MG63 (cell line): ENCODE results near the gene HDAC9. TPM values are rescaled to one million over a fixed set of nuclear protein-coding genes. Genes with fewer than 3 reads are reported as not detected.
A peak's percentile ranks its signal among the peaks of the same experiment; 100 is the strongest.

Experiments used
- DNase-seq: peaks from one replicate; pipeline ENCODE4 v3.0.0-alpha.2; 2020
- H3K27me3 ChIP-seq: fragments of 250-450 bp; sonication (Bioruptor Pico); 2 replicates; pipeline ENCODE4 v1.5.1; 2020; ENCODE audit warnings: mild to moderate bottlenecking, moderate library complexity
- H3K36me3 ChIP-seq: fragments of 250-450 bp; sonication (Bioruptor Pico); 2 replicates; pipeline ENCODE4 v1.5.1; 2020; ENCODE audit warnings: mild to moderate bottlenecking, moderate library complexity
- H3K4me3 ChIP-seq: fragments of 250-450 bp; sonication (Bioruptor Pico); 2 replicates; pipeline ENCODE4 v1.5.1; 2020; ENCODE audit warnings: mild to moderate bottlenecking, moderate library complexity
- H3K9me3 ChIP-seq: fragments of 250-450 bp; sonication (Bioruptor Pico); 2 replicates; pipeline ENCODE4 v1.5.1; 2020; ENCODE audit warnings: mild to moderate bottlenecking, moderate library complexity
- total RNA-seq: library from RNA; depleted of rRNA; stranded (reverse); fragments of >200 nt; shearing (Covaris generic); gene quantifications from 2 replicates; pipeline ENCODE4 v1.2.3, GENCODE V29; 2014; ENCODE audit warnings: low replicate concordance; rRNA removed

HDAC9 gene
- 0.03 TPM in 1 of 2 replicates, not detected in the other for total RNA-seq

- DNase-seq: peak; percentile 25
- no peaks in the 10 kb centered on the region for H3K36me3 ChIP-seq
- H3K9me3 ChIP-seq: no peaks in the 10 kb centered on the region
- H3K4me3 ChIP-seq: peak within 1 kb of the TSS; percentile 27
- no peaks in the 10 kb centered on the region for H3K27me3 ChIP-seq
Observed at GRCh38 chr7:18495412-18496340, at the start of gene HDAC9. Gene HDAC9 (plus strand): TSS chr7:18495749. CDS start chr7:18496303, 554 bp downstream.

- no peak for DNase-seq
- H3K9me3 ChIP-seq: no peaks in the 10 kb centered on the region
- no peaks in the 10 kb centered on the region for H3K36me3 ChIP-seq
- no peak overlapping the region for H3K4me3 ChIP-seq
- H3K27me3 ChIP-seq: no peaks in the 10 kb centered on the region
Observed at GRCh38 chr7:18445916-18446520, 49.5 kb upstream of the HDAC9 start.

GRCh38 chr7:18450019-18450418 lies 45.5 kb upstream of the HDAC9 start:
- Histone ChIP-seq H3K27me3 (no peaks in the 10 kb centered on the region), H3K36me3 (no peaks in the 10 kb centered on the region), H3K4me3 (no peak overlapping the region), H3K9me3 (no peaks in the 10 kb centered on the region)
- DNase-seq: no peak

GRCh38 chr7:18455606-18456005 lies 39.9 kb upstream of the HDAC9 start:
- H3K4me3 ChIP-seq: no peak overlapping the region
- DNase-seq: no peak
- H3K9me3 ChIP-seq: no peaks in the 10 kb centered on the region
- no peaks in the 10 kb centered on the region for H3K27me3 ChIP-seq
- no peaks in the 10 kb centered on the region for H3K36me3 ChIP-seq

- no peak for DNase-seq
- Histone ChIP-seq H3K9me3 (no peaks in the 10 kb centered on the region), H3K36me3 (no peaks in the 10 kb centered on the region), H3K4me3 (no peak overlapping the region), H3K27me3 (no peaks in the 10 kb centered on the region)
Observed at GRCh38 chr7:18457832-18458231, 37.7 kb upstream of the HDAC9 start.

GRCh38 chr7:18458830-18459229 lies 36.7 kb upstream of the HDAC9 start:
- no peaks in the 10 kb centered on the region; the same call in 1 of the 2 replicates for H3K9me3 ChIP-seq
- no peak overlapping the region for H3K4me3 ChIP-seq
- no peaks in the 10 kb centered on the region for H3K27me3 ChIP-seq
- DNase-seq: no peak
- no peaks in the 10 kb centered on the region for H3K36me3 ChIP-seq

GRCh38 chr7:18459484-18460245 lies 35.9 kb upstream of the HDAC9 start:
- no peaks in the 10 kb centered on the region; the same call in 1 of the 2 replicates for H3K9me3 ChIP-seq
- no peak for DNase-seq
- no peaks in the 10 kb centered on the region for H3K36me3 ChIP-seq
- no peak overlapping the region for H3K4me3 ChIP-seq
- H3K27me3 ChIP-seq: no peaks in the 10 kb centered on the region

- no peaks in the 10 kb centered on the region for H3K36me3 ChIP-seq
- H3K4me3 ChIP-seq: no peak overlapping the region
- no peaks in the 10 kb centered on the region for H3K27me3 ChIP-seq
- no peak for DNase-seq
- H3K9me3 ChIP-seq: no peaks in the 10 kb centered on the region; the same call in 1 of the 2 replicates
Observed at GRCh38 chr7:18461785-18462467, 33.6 kb upstream of the HDAC9 start.

- H3K27me3 ChIP-seq: no peaks in the 10 kb centered on the region
- H3K4me3 ChIP-seq: no peak overlapping the region
- no peak for DNase-seq
- H3K36me3 ChIP-seq: no peaks in the 10 kb centered on the region
- H3K9me3 ChIP-seq: no peaks in the 10 kb centered on the region; the same call in 1 of the 2 replicates
Observed at GRCh38 chr7:18464830-18465229, 30.7 kb upstream of the HDAC9 start.

GRCh38 chr7:18467011-18467410 lies 28.5 kb upstream of the HDAC9 start:
- Histone ChIP-seq H3K9me3 (no peaks in the 10 kb centered on the region; the same call in 1 of the 2 replicates), H3K4me3 (no peak overlapping the region), H3K27me3 (no peaks in the 10 kb centered on the region), H3K36me3 (no peaks in the 10 kb centered on the region)
- DNase-seq: no peak

GRCh38 chr7:18468795-18469194 lies 26.8 kb upstream of the HDAC9 start:
- Histone ChIP-seq H3K9me3 (no peaks in the 10 kb centered on the region; the same call in 1 of the 2 replicates), H3K36me3 (no peaks in the 10 kb centered on the region), H3K4me3 (no peak overlapping the region), H3K27me3 (no peaks in the 10 kb centered on the region)
- DNase-seq: no peak

GRCh38 chr7:18469316-18469715 lies 26.2 kb upstream of the HDAC9 start:
- Histone ChIP-seq H3K27me3 (no peaks in the 10 kb centered on the region), H3K9me3 (no peaks in the 10 kb centered on the region), H3K36me3 (no peaks in the 10 kb centered on the region), H3K4me3 (no peak overlapping the region)
- DNase-seq: no peak

- no peaks in the 10 kb centered on the region for H3K9me3 ChIP-seq
- no peak overlapping the region for H3K4me3 ChIP-seq
- H3K27me3 ChIP-seq: no peaks in the 10 kb centered on the region
- no peaks in the 10 kb centered on the region for H3K36me3 ChIP-seq
- DNase-seq: no peak
Observed at GRCh38 chr7:18471476-18472160, 23.9 kb upstream of the HDAC9 start.

GRCh38 chr7:18472161-18472483 lies 23.4 kb upstream of the HDAC9 start:
- no peaks in the 10 kb centered on the region for H3K9me3 ChIP-seq
- no peak for DNase-seq
- H3K36me3 ChIP-seq: no peaks in the 10 kb centered on the region
- no peak overlapping the region for H3K4me3 ChIP-seq
- H3K27me3 ChIP-seq: no peaks in the 10 kb centered on the region

- Histone ChIP-seq H3K9me3 (no peaks in the 10 kb centered on the region), H3K36me3 (no peaks in the 10 kb centered on the region), H3K27me3 (no peaks in the 10 kb centered on the region), H3K4me3 (no peak overlapping the region)
- DNase-seq: no peak
Observed at GRCh38 chr7:18473119-18473518, 22.4 kb upstream of the HDAC9 start.

- no peak overlapping the region for H3K4me3 ChIP-seq
- no peaks in the 10 kb centered on the region for H3K27me3 ChIP-seq
- no peaks in the 10 kb centered on the region for H3K9me3 ChIP-seq
- H3K36me3 ChIP-seq: no peaks in the 10 kb centered on the region
- DNase-seq: no peak
Observed at GRCh38 chr7:18474944-18475343, 20.6 kb upstream of the HDAC9 start.
